OCI-LY7 (cell line): ENCODE data around the gene ADAM22.

ENCODE experiments used
- EZH2phosphoT487 ChIP-seq: fragments of 200-600 bp; sonication (generic); IDR thresholded peaks from 2 replicates; pipeline ENCODE4 v1.6.1; 2018; ENCODE audit warnings: low read depth, borderline replicate concordance, mild to moderate bottlenecking, mixed run types, antibody characterized with exemption, low read length, moderate library complexity, mixed read lengths
- TF ChIP-seq, protein P1 (sequence below): fragments of 200-600 bp; sonication (generic); conservative IDR thresholded peaks from 2 replicates; pipeline ENCODE4 v1.5.1; 2014; ENCODE audit warnings: mild to moderate bottlenecking, antibody characterized with exemption, low read length, moderate library complexity, mixed read lengths

GRCh38 chr7:87935384-87935706 is 1.3 kb downstream of the ADAM22 start:
- TF ChIP-seq, protein P1, sequence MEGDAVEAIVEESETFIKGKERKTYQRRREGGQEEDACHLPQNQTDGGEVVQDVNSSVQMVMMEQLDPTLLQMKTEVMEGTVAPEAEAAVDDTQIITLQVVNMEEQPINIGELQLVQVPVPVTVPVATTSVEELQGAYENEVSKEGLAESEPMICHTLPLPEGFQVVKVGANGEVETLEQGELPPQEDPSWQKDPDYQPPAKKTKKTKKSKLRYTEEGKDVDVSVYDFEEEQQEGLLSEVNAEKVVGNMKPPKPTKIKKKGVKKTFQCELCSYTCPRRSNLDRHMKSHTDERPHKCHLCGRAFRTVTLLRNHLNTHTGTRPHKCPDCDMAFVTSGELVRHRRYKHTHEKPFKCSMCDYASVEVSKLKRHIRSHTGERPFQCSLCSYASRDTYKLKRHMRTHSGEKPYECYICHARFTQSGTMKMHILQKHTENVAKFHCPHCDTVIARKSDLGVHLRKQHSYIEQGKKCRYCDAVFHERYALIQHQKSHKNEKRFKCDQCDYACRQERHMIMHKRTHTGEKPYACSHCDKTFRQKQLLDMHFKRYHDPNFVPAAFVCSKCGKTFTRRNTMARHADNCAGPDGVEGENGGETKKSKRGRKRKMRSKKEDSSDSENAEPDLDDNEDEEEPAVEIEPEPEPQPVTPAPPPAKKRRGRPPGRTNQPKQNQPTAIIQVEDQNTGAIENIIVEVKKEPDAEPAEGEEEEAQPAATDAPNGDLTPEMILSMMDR, result no peak
- TF ChIP-seq EZH2phosphoT487, result no peak
